Activated CD4-positive, alpha-beta T cell treated with anti-CD3 and anti-CD28 coated beads for 1 hour (primary cell): Measurements from ENCODE around the gene SDHAF1.
A peak's percentile ranks its signal among the peaks of the same experiment; 100 is the strongest.
"Not testable (repeated sequence)": the region's sequence is repeated elsewhere in the genome, so short reads cannot be mapped to it uniquely, and the experiment has no call there.

Source experiments
- DNase-seq: peaks from one replicate; pipeline ENCODE4 v3.0.0-alpha.2; 2020

The SDHAF1 gene

GRCh38 chr19:36025541-36025940 lies 30.6 kb downstream of the SDHAF1 start:
- DNase-seq: no peak

GRCh38 chr19:36026091-36026876 lies 31.3 kb downstream of the SDHAF1 start:
- no peak for DNase-seq

GRCh38 chr19:36027696-36028095 lies 32.7 kb downstream of the SDHAF1 start:
- no peak for DNase-seq

GRCh38 chr19:36028313-36029041 lies 33.5 kb downstream of the SDHAF1 start:
- no peak for DNase-seq

GRCh38 chr19:36030264-36031148 lies 35.5 kb downstream of the SDHAF1 start:
- DNase-seq: no peak

GRCh38 chr19:36031308-36031707 lies 36.3 kb downstream of the SDHAF1 start:
- DNase-seq: no peak

GRCh38 chr19:36032251-36033104 lies 37.5 kb downstream of the SDHAF1 start, which contains the start of gene CLIP3:
TSS of gene CLIP3 (minus strand) at chr19:36032873. CDS start at chr19:36032357, 516 bp downstream.
- peak; percentile 27 for DNase-seq

GRCh38 chr19:36040495-36040894 lies 45.5 kb downstream of the SDHAF1 start:
- no peak for DNase-seq

GRCh38 chr19:36041092-36041491 lies 46.1 kb downstream of the SDHAF1 start:
- DNase-seq: not testable (repeated sequence)

- no peak for DNase-seq
Measured at GRCh38 chr19:36041831-36042230, 46.8 kb downstream of the SDHAF1 start.

- no peak for DNase-seq
Measured at GRCh38 chr19:36043952-36044351, 49.0 kb downstream of the SDHAF1 start.
